Activated CD4-positive, alpha-beta T cell treated with anti-CD3 and anti-CD28 coated beads, Interleukin-2, amount 10 ng/mL, durations not matched to agents 24 days and 14 days (primary cell): ENCODE results near the gene MGAT4A. TPM values are rescaled to one million over a fixed set of nuclear protein-coding genes. Genes with fewer than 3 reads are reported as not detected.

Experiments
- DNase-seq: peaks from one replicate; pipeline ENCODE4 v3.0.0; 2022
- H3K27ac Mint-ChIP-seq: one replicate; pipeline ENCODE4 v1.8.0; 2022; ENCODE audit warnings: mild to moderate bottlenecking, mixed read lengths
- H3K27me3 Mint-ChIP-seq: one replicate; pipeline ENCODE4 v1.8.0; 2022; ENCODE audit warnings: mixed read lengths
- H3K36me3 Mint-ChIP-seq: one replicate; pipeline ENCODE4 v1.8.0; 2022; ENCODE audit warnings: low read depth, mild to moderate bottlenecking, mixed read lengths
- H3K4me1 Mint-ChIP-seq: one replicate; pipeline ENCODE4 v1.8.0; 2021; ENCODE audit warnings: mixed read lengths
- H3K4me3 Mint-ChIP-seq: one replicate; pipeline ENCODE4 v1.8.0; 2022; ENCODE audit warnings: mild to moderate bottlenecking, moderate library complexity, mixed read lengths
- H3K9me3 Mint-ChIP-seq: one replicate; pipeline ENCODE4 v1.8.0; 2021; ENCODE audit warnings: mixed read lengths
- intact Hi-C: fragments of 100-400 bp; cut with micrococcal nuclease; formaldehyde crosslinking; loops from one replicate; pipeline ENCODE4 v1.15.1; 2023
- total RNA-seq: library from RNA; stranded (reverse); gene quantifications from 2 replicates; pipeline ENCODE4 v1.2.3, GENCODE V29; 2022

Gene MGAT4A
- total RNA-seq, 1 donor from 2014 or later: 49.2 TPM

- Mint-ChIP-seq H3K4me1 (peaks cover 38% of the 10 kb centered on the region), H3K9me3 (peaks cover 6% of the 10 kb centered on the region), H3K27ac (no peak overlapping the region), H3K27me3 (no peaks in the 10 kb centered on the region), H3K36me3 (peaks cover 55% of the 10 kb centered on the region), H3K4me3 (no peak overlapping the region)
- intact Hi-C loops: loop anchor here (2.0 kb wide), 1 partner anchor 122 kb away; no protein-coding TSS in a partner anchor
- DNase-seq: no peak
Observed at GRCh38 chr2:98648451-98648850, 82.5 kb downstream of the MGAT4A start.

DNA sequence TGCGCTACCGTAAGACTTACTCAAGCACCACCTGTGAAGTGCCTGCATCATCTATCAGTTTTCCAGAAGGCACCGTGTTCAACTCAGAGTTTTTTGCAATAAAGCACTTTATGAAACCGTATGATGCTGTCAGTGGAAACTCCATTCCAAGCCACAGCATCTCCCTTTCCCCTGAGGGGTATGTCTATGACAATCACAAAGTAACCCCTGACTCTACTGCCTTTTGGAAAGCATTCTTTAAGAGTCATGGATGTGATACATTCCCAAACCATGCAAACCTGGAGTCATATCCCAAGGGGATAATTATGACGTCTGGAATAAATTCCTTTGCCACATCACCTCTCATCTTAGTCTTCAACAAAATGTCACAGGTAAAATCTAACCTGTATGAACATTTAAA lies 83.3 kb downstream of the MGAT4A start:
- peaks cover 30% of the 10 kb centered on the region for H3K4me1 Mint-ChIP-seq
- no peaks in the 10 kb centered on the region for H3K27me3 Mint-ChIP-seq
- peaks cover 53% of the 10 kb centered on the region for H3K36me3 Mint-ChIP-seq
- intact Hi-C loops: loop anchor here (2.0 kb wide), 1 partner anchor 123 kb away; no protein-coding TSS in a partner anchor
- no peak for DNase-seq
- H3K9me3 Mint-ChIP-seq: peaks cover 6% of the 10 kb centered on the region
- H3K27ac Mint-ChIP-seq: no peak overlapping the region
- no peak overlapping the region for H3K4me3 Mint-ChIP-seq

DNA sequence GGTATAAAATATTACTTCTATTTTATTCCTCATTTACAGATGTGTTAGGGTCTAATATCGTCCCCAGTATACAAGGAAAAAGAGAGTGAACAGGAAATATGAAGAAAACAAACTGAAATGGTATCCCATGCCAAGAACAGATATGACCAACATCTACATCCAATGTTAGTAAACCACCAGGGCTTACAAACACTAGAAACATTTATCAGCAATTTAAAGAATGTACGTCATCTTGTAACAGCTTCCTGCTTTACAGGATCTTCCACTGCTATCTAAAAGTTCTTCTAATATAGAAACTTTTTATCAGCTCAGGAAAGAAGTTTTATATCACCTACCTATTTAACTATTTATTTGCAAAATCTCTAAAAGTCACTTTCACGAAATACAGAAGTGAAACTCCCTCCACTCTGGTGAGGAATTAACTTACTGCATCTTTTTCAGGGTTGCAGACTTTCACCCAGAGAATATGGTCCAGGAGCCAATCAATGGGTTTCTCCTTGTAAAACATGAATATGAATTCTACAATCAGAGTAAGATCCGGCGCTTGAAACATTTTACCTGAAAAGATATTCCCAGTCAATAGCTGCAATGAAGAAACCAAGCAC lies 87.3 kb downstream of the MGAT4A start:
- peaks cover 6% of the 10 kb centered on the region for H3K4me1 Mint-ChIP-seq
- intact Hi-C loops: no loop called here
- H3K27me3 Mint-ChIP-seq: no peaks in the 10 kb centered on the region
- H3K27ac Mint-ChIP-seq: no peak overlapping the region
- H3K4me3 Mint-ChIP-seq: no peak overlapping the region
- no peaks in the 10 kb centered on the region for H3K9me3 Mint-ChIP-seq
- no peak for DNase-seq
- H3K36me3 Mint-ChIP-seq: peaks cover 40% of the 10 kb centered on the region

DNA sequence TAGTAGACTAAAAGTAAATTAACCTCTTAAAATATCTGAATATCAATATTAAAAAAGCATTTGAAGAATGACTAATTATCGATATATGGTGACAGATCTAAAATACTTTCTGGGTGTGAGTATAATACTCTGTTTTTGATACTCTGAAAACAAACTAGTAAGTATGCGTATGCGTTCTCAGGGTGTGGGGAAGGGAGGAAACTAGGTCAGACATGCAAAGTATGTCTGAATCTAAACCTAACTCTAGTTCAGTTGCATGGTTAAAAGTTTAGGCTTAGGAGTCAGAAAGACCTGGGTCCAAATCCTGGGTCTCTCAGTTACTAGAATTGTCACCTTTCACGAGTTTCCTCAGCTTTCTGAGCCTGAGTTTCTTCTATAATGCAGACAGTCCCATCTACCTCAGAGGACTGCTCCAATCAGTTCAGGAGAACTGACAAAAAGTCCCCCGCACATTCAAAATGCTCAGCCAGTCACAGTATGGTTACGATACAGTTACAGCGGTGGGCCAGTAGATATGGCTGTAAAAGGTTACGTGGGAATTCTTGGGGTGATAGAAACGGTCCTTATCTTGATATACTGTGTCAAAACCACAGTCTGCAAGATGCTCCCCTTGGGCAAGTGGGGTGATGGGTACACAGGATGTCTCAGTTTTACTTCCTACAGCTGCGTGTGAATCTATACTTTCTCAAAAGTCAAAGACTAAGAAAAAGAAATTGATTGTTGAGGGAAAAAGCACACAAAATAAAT lies 93.4 kb downstream of the MGAT4A start:
- Mint-ChIP-seq H3K4me1 (peaks cover 32% of the 10 kb centered on the region), H3K4me3 (peak overlapping the region; percentile 64), H3K36me3 (peaks cover 43% of the 10 kb centered on the region), H3K27ac (peak overlapping the region; percentile 82), H3K27me3 (no peaks in the 10 kb centered on the region), H3K9me3 (no peaks in the 10 kb centered on the region)
- DNase-seq: peak; percentile 84
- intact Hi-C loops: loop anchor here (1.0 to 10.0 kb wide), 3 partner anchors 12 to 697 kb away; partner anchors contain the start of genes COA5, EIF5B, TXNDC9 and UNC50

DNA sequence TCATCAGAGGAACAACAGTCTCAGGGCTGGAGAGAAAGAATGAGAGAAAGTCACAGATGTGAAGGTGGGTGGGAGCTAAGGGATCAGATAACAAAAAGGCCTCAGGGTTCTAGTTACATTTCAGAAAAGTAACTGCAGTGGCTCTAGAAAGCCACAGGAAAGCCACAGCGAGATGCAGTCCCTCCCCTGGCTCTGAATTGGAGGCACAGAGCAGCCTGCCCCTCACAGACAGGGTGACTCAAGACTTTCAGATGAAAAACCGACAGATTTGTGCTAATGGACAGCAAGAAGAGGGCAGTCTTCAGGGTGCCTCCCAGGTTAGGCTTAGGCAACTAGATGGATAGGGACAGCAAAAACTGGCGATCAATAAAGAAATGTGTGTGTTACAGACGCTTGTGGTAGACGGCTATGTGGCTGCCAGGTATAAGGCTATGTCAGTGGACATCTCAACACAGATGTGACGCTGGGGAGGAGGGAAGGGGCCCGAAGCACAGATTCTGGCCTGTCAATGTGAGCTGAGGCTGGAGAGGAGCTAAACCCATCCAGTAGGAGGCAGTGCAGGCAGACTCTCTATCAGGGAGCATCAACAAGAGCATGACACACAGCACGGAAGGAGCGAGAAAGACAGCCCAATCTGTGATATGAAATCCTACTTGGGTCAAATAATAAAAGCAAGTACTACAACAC lies 96.4 kb downstream of the MGAT4A start:
- Mint-ChIP-seq H3K4me1 (peaks cover 30% of the 10 kb centered on the region), H3K4me3 (peak overlapping the region; percentile 42), H3K27ac (peak overlapping the region; percentile 82), H3K27me3 (no peaks in the 10 kb centered on the region), H3K9me3 (no peaks in the 10 kb centered on the region), H3K36me3 (peaks cover 43% of the 10 kb centered on the region)
- peak; percentile 80 for DNase-seq
- intact Hi-C loops: loop anchor here (10.0 kb wide), 1 partner anchor 700 kb away; the partner anchor contains the start of genes EIF5B and TXNDC9

- no peak overlapping the region for H3K4me3 Mint-ChIP-seq
- H3K9me3 Mint-ChIP-seq: no peaks in the 10 kb centered on the region
- peak overlapping the region; percentile 9 for H3K27ac Mint-ChIP-seq
- peaks cover 24% of the 10 kb centered on the region for H3K4me1 Mint-ChIP-seq
- intact Hi-C loops: loop anchor here (10.0 kb wide), 1 partner anchor 702 kb away; the partner anchor contains the start of genes EIF5B and TXNDC9
- peaks cover 47% of the 10 kb centered on the region for H3K36me3 Mint-ChIP-seq
- DNase-seq: peak; percentile 53
- H3K27me3 Mint-ChIP-seq: no peaks in the 10 kb centered on the region
Observed at GRCh38 chr2:98632351-98632750, 98.6 kb downstream of the MGAT4A start.

DNA sequence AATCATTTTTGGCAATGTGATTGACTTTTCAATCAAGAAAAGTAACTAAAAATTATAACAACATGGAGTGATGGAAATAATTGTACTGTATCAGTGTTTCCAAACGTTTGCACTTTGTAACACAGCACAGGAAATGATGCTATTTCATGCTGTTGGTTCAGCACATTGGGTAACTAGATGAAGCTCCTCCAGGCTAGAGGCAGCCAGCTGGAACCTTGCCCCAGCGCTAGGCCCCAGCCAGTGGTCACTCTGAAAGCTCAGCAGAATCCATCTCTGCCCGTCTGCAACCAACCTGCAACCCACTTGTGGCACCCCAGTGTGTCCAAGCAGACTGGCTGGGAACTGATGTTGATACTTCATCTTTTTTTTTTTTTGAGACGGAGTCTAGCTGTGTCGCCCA lies 107.3 kb downstream of the MGAT4A start:
- Mint-ChIP-seq H3K27me3 (no peaks in the 10 kb centered on the region), H3K4me3 (no peak overlapping the region), H3K36me3 (peaks cover 40% of the 10 kb centered on the region), H3K27ac (no peak overlapping the region), H3K9me3 (no peaks in the 10 kb centered on the region), H3K4me1 (peaks cover 16% of the 10 kb centered on the region)
- intact Hi-C loops: no loop called here
- DNase-seq: peak; percentile 54

DNA sequence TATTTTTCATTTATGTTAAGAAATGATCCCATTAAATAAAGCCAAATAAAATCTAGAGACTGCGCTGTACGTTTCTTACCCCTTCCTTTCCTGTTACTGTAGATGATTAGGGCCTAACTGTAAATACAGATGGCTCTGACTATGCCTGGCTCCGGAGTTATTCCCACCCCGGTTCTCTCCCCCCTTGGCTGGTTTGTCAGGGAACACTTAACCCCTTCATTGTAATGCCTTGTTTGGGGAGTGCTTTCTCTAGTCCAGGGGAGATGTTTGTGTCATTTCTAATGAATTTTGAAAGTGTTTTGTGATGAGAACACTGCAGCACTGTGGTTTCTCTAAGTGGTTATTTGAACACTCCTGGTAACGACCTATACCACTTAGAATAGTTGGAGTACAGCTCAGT lies 113.8 kb downstream of the MGAT4A start:
- peak overlapping the region; percentile 31 for H3K27ac Mint-ChIP-seq
- no peaks in the 10 kb centered on the region for H3K9me3 Mint-ChIP-seq
- no peaks in the 10 kb centered on the region for H3K27me3 Mint-ChIP-seq
- peaks cover 62% of the 10 kb centered on the region for H3K36me3 Mint-ChIP-seq
- intact Hi-C loops: no loop called here
- peak; percentile 53 for DNase-seq
- no peak overlapping the region for H3K4me3 Mint-ChIP-seq
- peaks cover 29% of the 10 kb centered on the region for H3K4me1 Mint-ChIP-seq

GRCh38 chr2:98615481-98615880 lies 115.5 kb downstream of the MGAT4A start:
- H3K4me3 Mint-ChIP-seq: no peak overlapping the region
- H3K27ac Mint-ChIP-seq: no peak overlapping the region
- peak; percentile 62 for DNase-seq
- intact Hi-C loops: no loop called here
- H3K27me3 Mint-ChIP-seq: no peaks in the 10 kb centered on the region
- peaks cover 38% of the 10 kb centered on the region for H3K4me1 Mint-ChIP-seq
- no peaks in the 10 kb centered on the region for H3K9me3 Mint-ChIP-seq
- H3K36me3 Mint-ChIP-seq: peaks cover 67% of the 10 kb centered on the region

DNA sequence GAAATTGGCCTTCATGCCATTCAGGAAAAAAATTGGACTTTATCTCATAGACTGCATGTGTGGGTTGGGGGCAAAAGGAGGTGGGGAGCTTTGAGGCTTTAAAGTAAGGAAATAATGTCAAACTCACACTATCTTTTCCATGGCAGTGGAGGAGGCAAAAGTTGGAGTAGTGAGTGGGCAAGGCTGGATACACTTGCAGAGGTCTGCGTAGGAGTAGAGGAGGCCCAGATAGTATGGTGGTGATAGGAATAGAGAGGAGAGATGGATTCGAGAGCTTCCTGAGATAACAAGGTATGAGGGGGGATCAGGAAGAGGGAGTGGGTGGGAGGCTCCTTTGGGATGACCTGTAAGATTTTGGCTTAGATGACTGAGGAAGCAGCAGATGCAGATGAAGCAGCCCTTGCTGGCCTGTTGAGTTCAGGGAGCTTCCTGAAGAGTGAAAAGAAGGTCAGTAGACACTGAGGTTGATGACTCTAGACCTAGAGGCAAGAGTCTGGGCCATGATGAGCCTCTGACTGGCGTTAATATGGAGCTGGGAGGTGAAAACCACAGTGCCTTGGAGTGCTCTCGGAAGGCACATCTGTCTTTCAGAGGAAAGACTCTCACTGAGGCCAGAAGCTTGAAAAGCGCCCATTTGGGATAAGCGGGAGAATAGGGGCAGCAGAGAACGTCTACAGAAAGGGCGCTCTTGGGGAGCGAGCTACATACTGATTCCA lies 116.8 kb downstream of the MGAT4A start:
- Mint-ChIP-seq H3K27ac (peak overlapping the region; percentile 2), H3K27me3 (no peaks in the 10 kb centered on the region), H3K4me3 (no peak overlapping the region), H3K9me3 (no peaks in the 10 kb centered on the region), H3K36me3 (peaks cover 64% of the 10 kb centered on the region), H3K4me1 (peaks cover 49% of the 10 kb centered on the region)
- intact Hi-C loops: no loop called here
- peak; percentile 54 for DNase-seq

GRCh38 chr2:98608962-98609604 lies 121.8 kb downstream of the MGAT4A start:
- Mint-ChIP-seq H3K27ac (peak overlapping the region; percentile 95), H3K27me3 (no peaks in the 10 kb centered on the region)

GRCh38 chr2:98608116-98608961 lies 122.6 kb downstream of the MGAT4A start, which contains the start of the genes COA5 and UNC50:
Gene COA5 (minus strand): TSS chr2:98608512. CDS start chr2:98608405, 107 bp downstream.
Gene UNC50 (plus strand): TSS chr2:98608589. CDS start chr2:98609760, 1,171 bp downstream.
- intact Hi-C loops: loop anchor here (1.0 to 5.0 kb wide), 4 partner anchors 28 to 882 kb away; partner anchors contain the start of genes MITD1, MRPL30, REV1 and TXNDC9
- Mint-ChIP-seq H3K4me3 (peak within 1 kb of the TSS; percentile 90), H3K9me3 (no peaks in the 10 kb centered on the region), H3K4me1 (peaks cover 50% of the 10 kb centered on the region), H3K27me3 (no peaks in the 10 kb centered on the region), H3K36me3 (peaks cover 39% of the 10 kb centered on the region), H3K27ac (peak within 1 kb of the TSS; percentile 95)
- peak; percentile 98 for DNase-seq

More at GRCh38 chr2:98608962-98609604, 121.8 kb downstream of the MGAT4A start:
- Mint-ChIP-seq H3K4me3 (peak overlapping the region; percentile 90), H3K36me3 (peaks cover 43% of the 10 kb centered on the region), H3K9me3 (no peaks in the 10 kb centered on the region), H3K4me1 (peaks cover 54% of the 10 kb centered on the region)
- DNase-seq: peak; percentile 63
- intact Hi-C loops: loop anchor here (1.0 to 5.0 kb wide), 4 partner anchors 28 to 881 kb away; partner anchors contain the start of genes MITD1, MRPL30, REV1 and TXNDC9
